ENCODE data around the gene ZCCHC3. TPM values are rescaled to one million over a fixed set of nuclear protein-coding genes. Genes with fewer than 3 reads are reported as not detected.

Gene ZCCHC3
- total and polyA plus RNA-seq, 8 donors: 6.2 to 59.1 (median 13.4) TPM

GRCh38 chr20:278181-278580, 19.2 kb upstream of the ZCCHC3 start:
- Histone ChIP-seq H3K4me3 (no peak overlapping the region), H3K36me3 (peaks cover 11 to 75% (median 63%) of the 10 kb centered on the region in 4 donors), H3K4me1 (no peaks in the 10 kb centered on the region), H3K27me3 (no peaks in the 10 kb centered on the region), H3K27ac (no peak overlapping the region), H3K9me3 (no peaks in the 10 kb centered on the region)
- TF ChIP-seq EP300 (IDR thresholded peaks at IDR 0.05) (no peak), POLR2A (IDR thresholded peaks at IDR 0.05) (no peak), POLR2AphosphoS5 (IDR thresholded peaks at IDR 0.05) (no peak)
- TF ChIP-seq, protein P1, sequence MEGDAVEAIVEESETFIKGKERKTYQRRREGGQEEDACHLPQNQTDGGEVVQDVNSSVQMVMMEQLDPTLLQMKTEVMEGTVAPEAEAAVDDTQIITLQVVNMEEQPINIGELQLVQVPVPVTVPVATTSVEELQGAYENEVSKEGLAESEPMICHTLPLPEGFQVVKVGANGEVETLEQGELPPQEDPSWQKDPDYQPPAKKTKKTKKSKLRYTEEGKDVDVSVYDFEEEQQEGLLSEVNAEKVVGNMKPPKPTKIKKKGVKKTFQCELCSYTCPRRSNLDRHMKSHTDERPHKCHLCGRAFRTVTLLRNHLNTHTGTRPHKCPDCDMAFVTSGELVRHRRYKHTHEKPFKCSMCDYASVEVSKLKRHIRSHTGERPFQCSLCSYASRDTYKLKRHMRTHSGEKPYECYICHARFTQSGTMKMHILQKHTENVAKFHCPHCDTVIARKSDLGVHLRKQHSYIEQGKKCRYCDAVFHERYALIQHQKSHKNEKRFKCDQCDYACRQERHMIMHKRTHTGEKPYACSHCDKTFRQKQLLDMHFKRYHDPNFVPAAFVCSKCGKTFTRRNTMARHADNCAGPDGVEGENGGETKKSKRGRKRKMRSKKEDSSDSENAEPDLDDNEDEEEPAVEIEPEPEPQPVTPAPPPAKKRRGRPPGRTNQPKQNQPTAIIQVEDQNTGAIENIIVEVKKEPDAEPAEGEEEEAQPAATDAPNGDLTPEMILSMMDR (IDR thresholded peaks at IDR 0.05): no peak
- 81 to 94% (median 89%) methylated on average over 5 of the region's 5 CpGs for WGBS, 5 donors
- intact Hi-C loops (cut with DNase I; ENCODE audit: low total_unique reads): no loop called here
- no peak for DNase-seq

GRCh38 chr20:278607-279571, 18.5 kb upstream of the ZCCHC3 start:
- TF ChIP-seq, protein P1 (IDR thresholded peaks at IDR 0.05): no peak
- TF ChIP-seq EP300 (IDR thresholded peaks at IDR 0.05) (no peak), POLR2A (IDR thresholded peaks at IDR 0.05) (no peak), POLR2AphosphoS5 (IDR thresholded peaks at IDR 0.05) (no peak)
- peak overlapping the region in 1 of 4 donors; percentile 5 for H3K4me3 ChIP-seq
- H3K27me3 ChIP-seq: no peaks in the 10 kb centered on the region
- intact Hi-C loops (cut with DNase I; ENCODE audit: low total_unique reads): no loop called here
- H3K27ac ChIP-seq: no peak overlapping the region
- peaks cover 11 to 82% (median 67%) of the 10 kb centered on the region in 4 donors for H3K36me3 ChIP-seq
- WGBS, 5 donors: 80 to 95% (median 84%) methylated on average over 55 to 81 of the region's 88 CpGs
- H3K4me1 ChIP-seq: no peaks in the 10 kb centered on the region
- DNase-seq: peak in 1 of 2 donors; percentile 56
- H3K9me3 ChIP-seq: no peaks in the 10 kb centered on the region

- Histone ChIP-seq H3K4me3 (no peak overlapping the region), H3K9me3 (no peaks in the 10 kb centered on the region), H3K27ac (no peak overlapping the region), H3K27me3 (no peaks in the 10 kb centered on the region), H3K36me3 (peaks cover 0 to 43% (median 27%) of the 10 kb centered on the region in 4 donors), H3K4me1 (peaks cover 0 to 2% (median under 1%) of the 10 kb centered on the region in 4 donors)
- TF ChIP-seq, protein P1 (IDR thresholded peaks at IDR 0.05): no peak
- TF ChIP-seq EP300 (IDR thresholded peaks at IDR 0.05) (no peak), POLR2AphosphoS5 (IDR thresholded peaks at IDR 0.05) (no peak), POLR2A (IDR thresholded peaks at IDR 0.05) (no peak)
- 52 to 87% (median 64%) methylated on average over 3 of the region's 3 CpGs for WGBS, 5 donors
- intact Hi-C loops (cut with DNase I; ENCODE audit: low total_unique reads): no loop called here
- no peak for DNase-seq
Measured at GRCh38 chr20:284172-284571, 13.2 kb upstream of the ZCCHC3 start.

- 20 to 46% (median 40%) methylated on average over 2 of the region's 2 CpGs for WGBS, 5 donors
- H3K9me3 ChIP-seq: no peaks in the 10 kb centered on the region
Measured at GRCh38 chr20:286508-286907, 10.9 kb upstream of the ZCCHC3 start.

More at GRCh38 chr20:286508-286907, 10.9 kb upstream of the ZCCHC3 start:
- Histone ChIP-seq H3K4me1 (peaks cover 15 to 19% (median 19%) of the 10 kb centered on the region in 4 donors), H3K27ac (no peak overlapping the region), H3K36me3 (peaks cover 0 to 22% (median 13%) of the 10 kb centered on the region in 4 donors), H3K4me3 (no peak overlapping the region), H3K27me3 (no peaks in the 10 kb centered on the region)
- no peak for DNase-seq
- intact Hi-C loops (cut with DNase I; ENCODE audit: low total_unique reads): no loop called here
- TF ChIP-seq EP300 (IDR thresholded peaks at IDR 0.05): no peak
- TF ChIP-seq, protein P1 (IDR thresholded peaks at IDR 0.05): no peak
- no peak for TF ChIP-seq POLR2A (IDR thresholded peaks at IDR 0.05)
- TF ChIP-seq POLR2AphosphoS5 (IDR thresholded peaks at IDR 0.05): no peak

All from stomach (tissue), 9 donors.